Tongue (tissue), 2 donors: ENCODE data around the gene ERF. TPM values are rescaled to one million over a fixed set of nuclear protein-coding genes. Genes with fewer than 3 reads are reported as not detected.
A peak's percentile ranks its signal among the peaks of the same experiment; 100 is the strongest.

ENCODE experiments used
- DNase-seq: peaks from one replicate; pipeline ENCODE4 v3.0.0-alpha.2; 2015
- total RNA-seq: library from RNA; depleted of rRNA; stranded (reverse); fragments of >200 nt; gene quantifications from one replicate; pipeline ENCODE4 v1.2.3, GENCODE V29; 2014

Gene ERF
- total RNA-seq, 1 donor from 2014 or later, result 31.1 TPM

DNA sequence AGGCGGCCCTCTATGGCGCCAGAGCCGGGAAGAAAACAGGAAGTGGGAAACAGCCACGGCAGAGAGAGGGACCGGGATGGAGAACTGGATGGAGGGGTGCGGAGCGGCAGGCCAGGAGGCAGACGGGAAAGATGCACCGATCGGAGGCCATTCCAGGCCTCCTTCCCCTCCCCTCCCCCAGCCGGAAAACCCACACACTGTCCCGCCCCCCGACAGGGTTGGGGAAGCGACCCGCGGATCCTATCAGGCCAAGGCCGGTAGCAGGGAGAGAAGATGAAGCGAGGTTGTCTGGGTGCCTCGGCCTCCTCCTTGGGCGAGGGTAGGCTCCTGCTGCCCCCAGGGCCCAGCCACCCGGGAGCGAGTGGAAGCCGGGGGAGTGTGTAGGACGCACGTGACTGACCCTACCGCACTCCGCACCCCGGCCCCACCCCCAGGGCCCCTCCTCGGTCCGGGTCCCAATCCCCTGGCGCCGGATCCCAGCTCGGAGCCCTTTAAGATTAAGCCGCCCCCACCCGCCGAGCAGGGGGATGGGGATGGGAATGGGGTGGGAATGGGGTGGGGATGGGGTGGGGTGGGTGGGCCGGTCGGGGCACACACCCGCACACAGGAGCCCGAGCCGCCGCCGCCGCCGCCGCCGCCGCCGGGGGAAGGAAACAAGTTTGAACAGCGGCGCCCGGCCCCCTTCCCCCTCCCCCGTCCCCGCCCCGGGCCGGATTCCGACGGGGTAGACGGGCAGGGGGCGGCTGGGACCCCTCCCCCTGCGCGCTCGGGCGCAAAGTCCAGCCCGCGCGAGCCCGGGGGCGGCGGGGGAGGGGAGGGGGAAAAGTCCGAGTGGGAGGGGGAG, 1.5 kb downstream of the ERF start:
- peak; percentile 88 for DNase-seq

- peak; percentile 83 for DNase-seq
These were observed 2.3 kb downstream of the ERF start for GRCh38 chr19:42252365-42253244.

GRCh38 chr19:42251572-42252358, 3.2 kb downstream of the ERF start:
- DNase-seq, result peak; percentile 14

GRCh38 chr19:42250666-42251531, 4.0 kb downstream of the ERF start:
- DNase-seq, result peak; percentile 74

DNA sequence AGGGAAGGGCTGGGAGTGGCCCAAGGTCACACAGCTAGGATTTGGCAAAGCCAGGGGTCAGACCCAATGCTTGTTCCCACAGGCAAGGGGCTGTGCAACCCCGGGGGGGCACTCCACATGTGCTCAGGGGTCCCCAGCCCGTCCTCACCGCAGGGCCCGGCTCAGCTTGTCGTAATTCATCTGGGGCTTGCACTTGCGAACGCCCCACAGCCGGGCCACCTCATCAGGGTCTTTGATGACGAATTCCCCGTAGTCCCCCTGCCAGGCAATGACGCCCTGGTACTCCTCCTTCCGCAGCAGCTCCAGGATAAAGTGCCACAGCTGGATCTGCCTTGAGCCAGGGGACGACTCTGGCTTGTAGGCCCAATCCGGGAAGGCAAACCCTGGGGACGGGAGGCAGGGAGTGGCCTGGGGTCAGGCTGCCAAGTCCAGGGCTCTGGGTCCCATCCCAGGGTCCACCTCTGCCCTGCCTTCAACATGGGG, 4.7 kb downstream of the ERF start:
- DNase-seq, result peak; percentile 62

GRCh38 chr19:42249769-42250168, 5.2 kb downstream of the ERF start:
- no peak for DNase-seq

DNA sequence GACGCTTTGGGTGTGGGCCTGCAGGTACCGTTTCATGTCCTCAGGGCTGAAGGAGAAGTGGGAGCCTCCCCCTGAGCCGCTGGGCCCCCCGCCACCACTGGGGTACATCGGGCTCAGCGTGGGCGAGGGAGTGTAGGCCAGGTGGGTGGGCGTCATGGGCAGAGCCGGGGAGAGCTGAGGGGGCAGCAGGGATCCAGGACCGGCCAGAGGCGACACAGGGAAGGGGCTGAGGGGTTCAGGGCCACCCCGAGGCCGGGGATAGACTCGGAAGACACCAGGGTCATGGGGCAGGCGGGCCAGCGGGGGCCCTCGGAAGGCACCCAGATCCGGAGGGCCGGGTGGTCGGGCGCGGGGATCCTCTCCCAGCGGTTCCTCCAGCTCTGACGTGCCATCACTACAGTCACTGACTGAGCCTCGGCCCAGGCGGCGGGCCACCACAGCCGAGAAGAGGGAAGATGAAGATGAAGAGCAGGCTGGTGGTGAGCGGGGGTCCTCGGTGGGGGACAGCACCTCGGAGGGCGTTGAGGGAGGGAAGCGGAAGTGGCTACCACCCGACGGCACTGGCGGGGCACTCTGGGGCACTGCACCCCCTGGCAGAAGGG, 5.7 kb downstream of the ERF start:
- DNase-seq, result no peak

GRCh38 chr19:42248270-42249148, 6.4 kb downstream of the ERF start:
- no peak for DNase-seq

DNA sequence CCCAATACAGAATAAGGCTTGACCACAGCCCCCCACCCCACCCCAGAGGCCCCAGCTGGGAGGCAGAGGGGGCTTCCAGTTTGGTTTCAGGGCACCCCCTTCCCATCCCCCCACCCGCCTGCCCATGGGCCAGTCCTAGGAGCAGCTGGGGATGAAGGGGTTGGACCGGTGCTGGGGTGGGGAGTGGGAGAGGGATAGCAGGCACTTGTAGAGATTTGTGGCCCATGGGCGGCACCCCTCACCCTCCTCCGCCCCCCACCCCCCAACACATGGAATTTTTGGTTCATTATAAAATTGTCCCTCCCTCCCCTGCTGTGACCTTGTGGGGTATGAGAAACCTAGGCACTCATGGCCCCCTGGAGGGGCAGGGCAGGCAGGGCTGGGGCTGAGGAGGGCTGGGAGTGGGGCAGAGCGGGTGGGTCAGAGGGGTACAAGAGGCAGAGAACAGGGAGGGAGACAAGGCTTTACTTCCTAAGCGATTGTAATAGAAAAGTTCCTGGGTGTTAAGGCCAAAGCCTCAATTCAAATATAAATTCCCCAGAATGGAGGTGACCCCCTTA, 7.2 kb downstream of the ERF start:
- DNase-seq, result no peak

- no peak for DNase-seq
These were observed 7.8 kb downstream of the ERF start for GRCh38 chr19:42246922-42247639.

DNA sequence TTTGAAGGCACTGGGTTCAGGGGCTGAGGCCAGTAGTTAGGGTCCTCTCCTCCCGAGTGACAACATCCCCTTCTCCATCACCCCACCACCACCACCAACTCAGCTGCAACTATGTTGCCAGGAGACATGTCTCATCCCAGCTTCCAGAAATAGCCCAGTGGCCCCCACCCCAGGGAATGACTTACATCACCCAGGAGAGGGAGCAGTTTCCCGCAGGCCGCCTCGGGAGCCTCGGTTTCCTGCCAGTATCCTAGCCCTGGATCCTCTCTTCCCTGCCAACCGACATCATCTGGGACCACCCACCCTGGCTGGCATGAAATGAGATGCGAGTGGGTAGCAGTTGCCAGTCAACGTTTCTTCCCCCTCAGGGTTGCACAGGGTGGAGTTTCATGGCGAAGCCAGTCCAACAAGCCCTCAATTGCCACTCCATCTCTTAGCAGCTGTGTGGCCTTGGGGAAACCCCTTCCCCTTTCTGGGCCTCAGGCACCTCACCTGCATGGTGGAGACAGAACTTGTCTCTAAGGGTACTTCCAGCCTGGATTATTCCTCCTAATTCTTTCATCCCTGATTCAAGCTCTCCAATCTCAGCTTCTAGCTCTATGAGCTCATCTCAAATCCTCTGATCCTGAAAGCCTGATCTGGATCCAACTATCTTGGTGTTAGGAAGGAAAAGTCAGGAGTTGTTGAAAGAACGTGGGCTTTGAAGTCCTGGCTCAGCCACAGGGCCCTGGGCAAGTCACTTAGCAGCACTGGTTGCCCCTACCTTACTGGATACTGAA, 8.6 kb downstream of the ERF start:
- DNase-seq, result peak; percentile 83

DNA sequence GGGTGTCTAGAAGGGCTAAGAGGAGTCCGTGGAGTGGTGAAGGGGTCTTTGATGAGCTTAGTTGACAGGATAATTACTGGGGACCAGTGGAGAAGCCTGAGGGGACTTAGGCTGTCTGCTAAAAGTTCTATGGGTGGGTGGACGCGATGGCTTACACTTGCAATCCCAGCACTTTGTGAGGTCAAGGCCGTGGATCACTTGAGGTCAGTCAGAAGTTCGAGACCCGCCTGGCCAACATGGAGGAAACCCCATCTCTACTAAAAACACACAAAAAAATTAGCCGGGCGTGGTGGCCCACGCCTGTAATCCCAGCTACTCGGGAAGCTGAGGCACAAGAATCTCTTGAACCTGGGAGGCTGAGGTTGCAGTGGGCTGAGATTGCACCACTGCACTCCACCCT, 9.7 kb downstream of the ERF start:
- no peak for DNase-seq

DNA sequence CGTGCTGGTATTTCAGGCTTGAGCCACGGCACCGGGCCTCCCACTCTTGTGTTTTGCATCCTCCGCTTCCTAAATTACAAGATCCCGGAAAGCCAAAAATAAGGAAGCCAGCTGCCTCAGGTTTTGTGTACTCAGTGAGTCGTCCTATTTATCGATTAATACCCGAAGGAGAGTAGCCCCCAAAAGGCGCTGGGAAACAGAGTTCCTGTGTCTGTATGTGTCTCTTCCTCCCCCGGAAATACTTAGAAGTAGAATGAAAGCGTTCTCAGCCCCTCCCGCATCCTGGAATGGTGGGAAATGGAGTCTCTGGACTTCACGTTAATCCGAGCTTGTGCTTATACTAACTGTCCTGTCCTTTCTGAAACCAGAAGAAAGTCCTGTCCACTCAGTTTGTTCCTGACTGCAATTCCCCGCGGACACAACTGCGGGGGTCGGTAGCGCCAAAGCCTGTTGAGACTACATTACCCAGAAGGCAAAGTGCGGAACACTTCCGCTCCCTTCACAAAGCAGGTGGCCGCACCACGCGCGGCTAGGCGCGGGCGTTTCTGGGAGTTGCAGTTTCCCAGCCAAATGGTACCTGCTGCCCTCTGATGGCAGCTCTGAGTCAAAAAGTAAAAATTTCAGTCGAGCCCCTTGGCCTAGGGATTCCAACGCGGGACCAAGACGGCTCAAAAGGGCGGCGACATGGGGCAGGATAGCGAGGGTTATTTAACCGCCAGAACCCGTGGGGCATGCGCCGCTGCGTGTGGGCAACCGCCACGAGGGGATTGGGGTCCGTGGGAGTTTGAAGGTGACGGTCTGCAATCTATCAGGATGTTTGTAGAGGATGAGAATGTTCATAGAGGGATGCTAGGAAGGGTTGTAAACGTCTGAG, 10.3 kb downstream of the ERF start:
- DNase-seq, result peak; percentile 97

DNA sequence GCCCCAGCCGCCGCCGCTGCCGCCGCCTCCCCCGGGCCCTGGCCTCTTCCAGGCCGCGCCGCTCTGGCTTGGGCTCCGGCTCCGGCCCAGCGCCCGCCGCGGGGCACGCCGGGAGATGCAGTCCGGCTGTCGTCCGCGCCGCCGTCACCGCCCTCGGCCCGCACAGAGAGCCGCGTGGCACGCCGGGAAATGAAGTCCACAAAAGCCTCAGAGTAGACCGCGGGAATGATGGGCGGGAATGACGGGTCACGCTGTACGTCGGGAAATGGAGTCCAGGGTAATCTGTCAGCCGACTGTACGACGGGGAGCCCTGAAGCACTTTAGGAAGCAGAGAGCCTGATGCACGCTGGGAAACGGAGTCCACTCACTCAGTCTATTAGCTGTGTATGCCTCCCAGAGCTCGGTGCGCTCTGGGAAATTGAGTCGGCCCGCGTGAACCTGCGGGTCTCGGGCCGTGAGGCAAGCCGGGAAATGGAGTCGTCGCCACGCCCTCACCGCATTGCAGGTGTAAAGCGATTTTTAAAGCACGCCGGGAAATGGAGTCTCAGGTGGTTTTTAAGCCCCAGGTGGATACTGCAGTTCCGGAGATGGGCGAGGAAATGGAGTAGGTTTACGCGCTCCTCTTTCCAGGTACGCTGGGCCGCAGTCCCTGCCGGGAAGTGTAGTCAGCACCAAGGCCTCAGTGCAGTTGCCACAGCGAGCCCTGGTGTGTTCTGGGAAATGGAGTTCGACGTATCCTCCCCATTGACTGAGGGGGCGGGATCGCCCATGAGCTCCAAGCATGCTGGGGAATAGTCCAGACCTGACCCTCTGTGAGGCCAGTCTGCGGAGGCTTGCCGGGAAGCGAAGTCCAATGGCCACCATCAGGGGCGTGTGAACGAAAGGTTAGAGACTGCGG, 12.2 kb downstream of the ERF start, which contains the start of gene GSK3A:
Gene GSK3A (minus strand): TSS at position 91 of the 898 bp plus-strand sequence. CDS start 137 bp downstream, outside the sequence.
- DNase-seq, result peak; percentile 100

- peak; percentile 19 for DNase-seq
These were observed 12.8 kb downstream of the ERF start for GRCh38 chr19:42242069-42242511.

DNA sequence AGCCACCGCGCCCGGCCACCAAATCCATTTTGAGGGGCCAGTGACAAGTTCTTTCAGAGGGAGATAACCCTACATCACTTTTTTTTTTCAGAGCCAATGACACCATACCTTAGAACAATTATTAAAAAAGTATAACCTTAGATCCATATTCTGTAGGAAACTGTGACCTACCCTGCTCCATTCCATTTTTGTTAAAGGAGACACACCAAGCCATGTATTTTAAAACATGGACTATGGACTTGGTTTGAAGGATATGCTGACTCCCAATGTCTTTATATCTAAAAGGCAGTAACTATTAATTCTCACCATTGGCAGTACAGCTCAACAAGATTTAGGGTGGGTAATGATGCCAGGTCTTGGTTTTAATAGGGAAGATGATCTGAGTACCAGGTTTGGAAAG, 13.6 kb downstream of the ERF start:
- DNase-seq, result no peak
